ENCODE data around the gene ICOS. TPM values are rescaled to one million over a fixed set of nuclear protein-coding genes. Genes with fewer than 3 reads are reported as not detected.

Gene ICOS
- total and polyA plus RNA-seq, 2 of the 8 experiments (the other 6 are each of a cell fraction or from before 2014, with no cell fraction given), result not detected

DNA sequence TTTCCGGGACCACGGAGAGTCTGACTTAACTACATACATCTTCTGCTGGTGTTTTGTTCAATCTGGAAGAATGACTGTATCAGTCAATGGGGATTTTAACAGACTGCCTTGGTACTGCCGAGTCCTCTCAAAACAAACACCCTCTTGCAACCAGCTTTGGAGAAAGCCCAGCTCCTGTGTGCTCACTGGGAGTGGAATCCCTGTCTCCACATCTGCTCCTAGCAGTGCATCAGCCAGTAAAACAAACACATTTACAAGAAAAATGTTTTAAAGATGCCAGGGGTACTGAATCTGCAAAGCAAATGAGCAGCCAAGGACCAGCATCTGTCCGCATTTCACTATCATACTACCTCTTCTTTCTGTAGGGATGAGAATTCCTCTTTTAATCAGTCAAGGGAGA is 23.1 kb downstream of the ICOS start:
- no peak overlapping the region for H4K5ac ChIP-seq (ENCODE audit: insufficient read length, low read depth, low read length)
- no peak overlapping the region for H2BK5ac ChIP-seq (ENCODE audit: low read depth, low read length)
- H4K20me1 ChIP-seq (replicated peaks in 1 of 2; ENCODE audit: control insufficient read depth in 1 of 2, insufficient read depth in 2 of 2, low read length in 2 of 2), result no peaks in the 10 kb centered on the region
- no peak overlapping the region for H2AK5ac ChIP-seq (ENCODE audit: low read depth, low read length)
- H2BK12ac ChIP-seq (ENCODE audit: low read depth, low read length), result no peak overlapping the region
- H3K27ac ChIP-seq (ENCODE audit: low read depth, low read length), result no peak overlapping the region
- no peaks in the 10 kb centered on the region for H3K36me3 ChIP-seq (ENCODE audit: control insufficient read depth in 2 of 4, insufficient read depth in 4 of 4, low read length in 3 of 4)
- WGBS, 2 experiments (ENCODE audit: extremely low coverage in 1 of 2, insufficient coverage in 1 of 2, insufficient read length in 1 of 2, insufficient replicate concordance in 2 of 2, low coverage in 1 of 2, low lambda C conversion rate in 2 of 2, missing lambda C conversion rate in 1 of 2), result 96% methylated on average over 4 of the region's 4 CpGs; no CpG with 5 or more reads in 1 of the 2 experiments
- FAIRE-seq (no peak), DNase-seq (ENCODE audit: low read depth in 1 of 2, low spot score in 2 of 2) (no peak)
- POLR2A ChIA-PET (ENCODE audit: partially characterized antibody), result no interaction called here
- H2BK15ac ChIP-seq (ENCODE audit: low read length), result no peak overlapping the region
- no peak overlapping the region for H3K23ac ChIP-seq (ENCODE audit: insufficient read length)
- no peaks in the 10 kb centered on the region for H3K27me3 ChIP-seq (replicated peaks in 1 of 4; ENCODE audit: control insufficient read depth in 3 of 4, extremely low read depth in 1 of 4, insufficient read depth in 3 of 4, low read length in 3 of 4)
- no peak overlapping the region for H4K91ac ChIP-seq (replicated peaks; ENCODE audit: insufficient read length, low read length)
- no peaks in the 10 kb centered on the region for H3K79me1 ChIP-seq (ENCODE audit: low read depth, low read length)
- no peak overlapping the region for H2AFZ ChIP-seq (ENCODE audit: low read length)
- no peaks in the 10 kb centered on the region; a peak in 2 of 7 replicates for H3K4me1 ChIP-seq (replicated peaks in 1 of 4; ENCODE audit: control insufficient read depth in 3 of 4, insufficient read depth in 4 of 4, low read length in 3 of 4)
- peaks cover 1% of the 10 kb centered on the region; the same call in 1 of the 2 replicates for H3K23me2 ChIP-seq (ENCODE audit: low read depth, low read length)
- H3K14ac ChIP-seq (ENCODE audit: insufficient read length), result no peak overlapping the region
- no peak overlapping the region for H3K4ac ChIP-seq (replicated peaks; ENCODE audit: insufficient read length, low read depth, low read length)
- H3K79me2 ChIP-seq (ENCODE audit: control insufficient read depth in 1 of 2, insufficient read depth in 2 of 2, low read length in 2 of 2), result no peaks in the 10 kb centered on the region
- H3K9me3 ChIP-seq (ENCODE audit: insufficient read depth in 2 of 2, low read depth in 1 of 2, low read length in 1 of 2), result no peaks in the 10 kb centered on the region
- no peak overlapping the region for H3K56ac ChIP-seq (replicated peaks; ENCODE audit: insufficient read length, low read depth, low read length)
- CTCF ChIA-PET (ENCODE audit: partially characterized antibody), result interaction anchor here (0.6 to 2.0 kb wide), 4 partner anchors 8 to 507 kb away, joined by 3 to 6 read pairs (median 4); no protein-coding TSS in a partner anchor
- no peak overlapping the region for H3K18ac ChIP-seq (ENCODE audit: extremely low read depth, low read length)
- H3K4me2 ChIP-seq (ENCODE audit: insufficient read depth in 1 of 2, low read depth in 2 of 2, low read length in 2 of 2), result no peak overlapping the region
- no peak overlapping the region for H3K9ac ChIP-seq (replicated peaks in 1 of 4; ENCODE audit: extremely low read depth in 1 of 4, low read depth in 3 of 4, low read length in 3 of 4)
- no peak overlapping the region for H4K8ac ChIP-seq (ENCODE audit: extremely low read depth, insufficient read depth, low read length)
- H2BK120ac ChIP-seq (replicated peaks; ENCODE audit: low read depth, low read length), result no peak overlapping the region
- no peak overlapping the region for H2BK20ac ChIP-seq (ENCODE audit: low read length)
- no peak overlapping the region for H3K4me3 ChIP-seq (ENCODE audit: extremely low read depth in 1 of 4, insufficient read depth in 2 of 4, low read depth in 3 of 4, low read length in 4 of 4)
- TF ChIP-seq MAFK (IDR thresholded peaks at IDR 0.05; ENCODE audit: low read depth, low read length) (no peak), SAP30 (IDR thresholded peaks at IDR 0.05; ENCODE audit: insufficient read depth, insufficient replicate concordance, low read length) (no peak), POU5F1 (IDR thresholded peaks at IDR 0.05; ENCODE audit: low read depth, low read length) (no peak), JUND (IDR thresholded peaks at IDR 0.05; ENCODE audit: low read length) (no peak), POLR2AphosphoS5 (IDR thresholded peaks at IDR 0.05; ENCODE audit: low read depth, low read length) (no peak), CEBPB (IDR thresholded peaks at IDR 0.05; ENCODE audit: low read depth, low read length) (no peak), BRCA1 (IDR thresholded peaks at IDR 0.05; ENCODE audit: low read depth, low read length) (no peak), SP1 (IDR thresholded peaks at IDR 0.05; ENCODE audit: low read depth, low read length) (no peak), CBX5 (IDR thresholded peaks at IDR 0.05; ENCODE audit: low read depth, low read length) (no peak), RFX5 (IDR thresholded peaks at IDR 0.05; ENCODE audit: borderline replicate concordance, low read depth, low read length) (no peak), POLR2A (IDR thresholded peaks at IDR 0.05; ENCODE audit: control extremely low read depth in 1 of 2, low read depth in 2 of 2, low read length in 2 of 2) (no peak)
- TF ChIP-seq, protein P1, sequence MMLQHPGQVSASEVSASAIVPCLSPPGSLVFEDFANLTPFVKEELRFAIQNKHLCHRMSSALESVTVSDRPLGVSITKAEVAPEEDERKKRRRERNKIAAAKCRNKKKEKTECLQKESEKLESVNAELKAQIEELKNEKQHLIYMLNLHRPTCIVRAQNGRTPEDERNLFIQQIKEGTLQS (IDR thresholded peaks at IDR 0.05; ENCODE audit: insufficient read depth, low read depth, low read length), result no peak
- TF ChIP-seq, protein P2, sequence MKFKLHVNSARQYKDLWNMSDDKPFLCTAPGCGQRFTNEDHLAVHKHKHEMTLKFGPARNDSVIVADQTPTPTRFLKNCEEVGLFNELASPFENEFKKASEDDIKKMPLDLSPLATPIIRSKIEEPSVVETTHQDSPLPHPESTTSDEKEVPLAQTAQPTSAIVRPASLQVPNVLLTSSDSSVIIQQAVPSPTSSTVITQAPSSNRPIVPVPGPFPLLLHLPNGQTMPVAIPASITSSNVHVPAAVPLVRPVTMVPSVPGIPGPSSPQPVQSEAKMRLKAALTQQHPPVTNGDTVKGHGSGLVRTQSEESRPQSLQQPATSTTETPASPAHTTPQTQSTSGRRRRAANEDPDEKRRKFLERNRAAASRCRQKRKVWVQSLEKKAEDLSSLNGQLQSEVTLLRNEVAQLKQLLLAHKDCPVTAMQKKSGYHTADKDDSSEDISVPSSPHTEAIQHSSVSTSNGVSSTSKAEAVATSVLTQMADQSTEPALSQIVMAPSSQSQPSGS (IDR thresholded peaks at IDR 0.05; ENCODE audit: low read length), result no peak

Data from H1 (cell line).